Measurements from ENCODE around the gene AMPD1.

AMPD1 gene

DNA sequence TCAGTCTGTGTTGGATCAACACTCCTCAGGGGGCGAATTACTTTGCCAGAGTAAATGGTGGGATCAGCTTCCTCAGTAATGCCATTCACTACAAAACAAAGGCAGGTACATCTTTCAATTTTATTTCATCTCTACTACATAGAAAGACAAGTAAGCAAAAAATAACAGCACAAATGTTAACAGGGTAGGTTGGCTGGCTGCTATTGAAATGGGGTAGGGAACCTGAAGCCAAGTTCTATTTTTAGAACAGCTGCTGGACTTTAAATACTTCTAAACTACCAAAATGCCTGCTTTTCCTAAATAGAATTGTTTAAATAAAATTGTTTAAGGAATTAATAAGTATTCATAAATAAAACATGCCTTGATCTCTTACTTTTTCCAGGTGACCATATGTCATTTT lies 28.6 kb upstream of the AMPD1 start:
- H4K20me1 ChIP-seq (ENCODE audit: insufficient read depth, low read length) = no peaks in the 10 kb centered on the region
- H3K79me2 ChIP-seq (ENCODE audit: low read length) = no peaks in the 10 kb centered on the region; the same call in 1 of the 2 replicates
- TF ChIP-seq, protein P1, sequence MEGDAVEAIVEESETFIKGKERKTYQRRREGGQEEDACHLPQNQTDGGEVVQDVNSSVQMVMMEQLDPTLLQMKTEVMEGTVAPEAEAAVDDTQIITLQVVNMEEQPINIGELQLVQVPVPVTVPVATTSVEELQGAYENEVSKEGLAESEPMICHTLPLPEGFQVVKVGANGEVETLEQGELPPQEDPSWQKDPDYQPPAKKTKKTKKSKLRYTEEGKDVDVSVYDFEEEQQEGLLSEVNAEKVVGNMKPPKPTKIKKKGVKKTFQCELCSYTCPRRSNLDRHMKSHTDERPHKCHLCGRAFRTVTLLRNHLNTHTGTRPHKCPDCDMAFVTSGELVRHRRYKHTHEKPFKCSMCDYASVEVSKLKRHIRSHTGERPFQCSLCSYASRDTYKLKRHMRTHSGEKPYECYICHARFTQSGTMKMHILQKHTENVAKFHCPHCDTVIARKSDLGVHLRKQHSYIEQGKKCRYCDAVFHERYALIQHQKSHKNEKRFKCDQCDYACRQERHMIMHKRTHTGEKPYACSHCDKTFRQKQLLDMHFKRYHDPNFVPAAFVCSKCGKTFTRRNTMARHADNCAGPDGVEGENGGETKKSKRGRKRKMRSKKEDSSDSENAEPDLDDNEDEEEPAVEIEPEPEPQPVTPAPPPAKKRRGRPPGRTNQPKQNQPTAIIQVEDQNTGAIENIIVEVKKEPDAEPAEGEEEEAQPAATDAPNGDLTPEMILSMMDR (IDR thresholded peaks at IDR 0.05; ENCODE audit: low read depth, low read length) = no peak
- no peak for TF ChIP-seq EZH2phosphoT487 (IDR thresholded peaks at IDR 0.05; ENCODE audit: low read depth)

DNA sequence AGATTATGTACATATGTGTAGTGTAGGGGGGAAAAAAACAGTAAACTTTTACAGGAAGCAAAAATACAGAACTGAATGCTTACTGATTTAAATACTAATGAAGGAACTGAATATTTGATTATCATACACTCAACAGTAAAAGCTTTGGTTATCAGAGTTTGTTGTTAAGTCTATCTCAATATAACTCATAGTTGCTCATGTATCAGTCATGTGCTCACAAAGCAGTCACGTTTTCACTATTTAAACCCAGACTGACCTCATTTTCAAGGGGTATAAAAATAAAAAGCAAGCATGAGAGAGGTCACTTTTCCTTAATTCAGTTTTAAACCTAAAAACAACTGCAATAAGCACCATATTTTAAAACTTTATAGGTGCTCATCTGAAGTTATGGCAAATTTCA lies 28.1 kb upstream of the AMPD1 start:
- Histone ChIP-seq H3K27ac (ENCODE audit: low read length) (no peak overlapping the region), H3K4me2 (ENCODE audit: low read length) (no peak overlapping the region), H4K20me1 (ENCODE audit: insufficient read depth, low read length) (no peaks in the 10 kb centered on the region), H3K27me3 (ENCODE audit: low read depth, low read length) (no peaks in the 10 kb centered on the region), H3K36me3 (replicated peaks; ENCODE audit: low read depth, low read length) (peaks cover 64% of the 10 kb centered on the region), H3K4me3 (ENCODE audit: low read length) (no peak overlapping the region), H3K4me1 (ENCODE audit: low read length) (no peaks in the 10 kb centered on the region), H3K9ac (ENCODE audit: low read length) (no peak overlapping the region), H3K9me3 (ENCODE audit: insufficient read depth, low read length) (no peaks in the 10 kb centered on the region), H2AFZ (ENCODE audit: low read depth, low read length) (no peak overlapping the region), H3K79me2 (ENCODE audit: low read length) (no peaks in the 10 kb centered on the region; the same call in 1 of the 2 replicates)
- TF ChIP-seq, protein P1 (IDR thresholded peaks at IDR 0.05; ENCODE audit: low read depth, low read length) = no peak
- no peak for TF ChIP-seq EZH2phosphoT487 (IDR thresholded peaks at IDR 0.05; ENCODE audit: low read depth)

More for the DNA sequence above, 28.6 kb upstream of the AMPD1 start:
- Histone ChIP-seq H3K4me3 (ENCODE audit: low read length) (no peak overlapping the region), H2AFZ (ENCODE audit: low read depth, low read length) (no peak overlapping the region), H3K27me3 (ENCODE audit: low read depth, low read length) (no peaks in the 10 kb centered on the region), H3K4me1 (ENCODE audit: low read length) (no peaks in the 10 kb centered on the region), H3K9me3 (ENCODE audit: insufficient read depth, low read length) (no peaks in the 10 kb centered on the region), H3K4me2 (ENCODE audit: low read length) (no peak overlapping the region), H3K36me3 (replicated peaks; ENCODE audit: low read depth, low read length) (peaks cover 61% of the 10 kb centered on the region), H3K9ac (ENCODE audit: low read length) (no peak overlapping the region), H3K27ac (ENCODE audit: low read length) (no peak overlapping the region)

DNA sequence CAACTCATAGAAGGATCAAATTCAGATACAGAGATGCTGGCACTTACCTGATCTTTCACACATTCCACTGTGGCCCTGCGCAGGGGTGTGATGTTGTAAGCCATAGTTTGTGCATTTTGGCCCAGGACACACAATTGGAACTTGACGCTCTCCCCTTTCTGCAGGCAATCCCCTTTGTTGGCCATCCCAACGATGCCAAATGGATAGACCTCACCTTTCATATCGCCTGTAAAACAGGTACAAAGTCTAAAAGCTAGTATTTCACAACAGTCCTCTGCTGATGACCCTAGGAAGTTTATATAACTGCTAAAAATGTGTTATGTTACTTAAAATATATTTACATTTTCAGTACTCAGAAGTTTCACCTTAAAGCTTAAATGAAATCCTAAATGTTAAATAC lies 25.1 kb upstream of the AMPD1 start:
- TF ChIP-seq EZH2phosphoT487 (IDR thresholded peaks at IDR 0.05; ENCODE audit: low read depth) = no peak
- TF ChIP-seq, protein P1 (IDR thresholded peaks at IDR 0.05; ENCODE audit: low read depth, low read length) = no peak
- Histone ChIP-seq H3K9ac (ENCODE audit: low read length) (no peak overlapping the region), H3K4me3 (ENCODE audit: low read length) (no peak overlapping the region), H4K20me1 (ENCODE audit: insufficient read depth, low read length) (no peaks in the 10 kb centered on the region), H3K36me3 (replicated peaks; ENCODE audit: low read depth, low read length) (peaks cover 44% of the 10 kb centered on the region), H2AFZ (ENCODE audit: low read depth, low read length) (no peak overlapping the region), H3K27ac (ENCODE audit: low read length) (no peak overlapping the region), H3K4me1 (ENCODE audit: low read length) (peaks cover 9% of the 10 kb centered on the region), H3K27me3 (ENCODE audit: low read depth, low read length) (no peaks in the 10 kb centered on the region), H3K9me3 (ENCODE audit: insufficient read depth, low read length) (no peaks in the 10 kb centered on the region), H3K79me2 (ENCODE audit: low read length) (peaks cover 10% of the 10 kb centered on the region), H3K4me2 (ENCODE audit: low read length) (no peak overlapping the region)

DNA sequence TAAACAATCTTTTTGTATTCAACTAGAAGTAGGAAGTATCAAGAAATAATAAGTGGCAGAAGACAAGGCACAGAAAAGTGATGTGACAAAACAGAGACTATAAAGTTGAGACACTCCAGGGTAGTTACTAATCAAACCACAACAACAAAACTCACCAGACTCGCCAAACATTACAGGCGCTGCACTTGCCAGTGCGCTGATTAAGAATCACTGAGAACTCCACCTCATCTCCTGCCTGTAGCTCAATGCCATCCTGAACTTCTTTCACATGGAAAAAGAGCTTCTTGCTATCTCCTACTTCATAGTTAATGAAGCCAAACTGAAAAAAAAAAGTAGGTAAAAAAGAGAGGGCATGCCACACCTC lies 24.1 kb upstream of the AMPD1 start:
- H3K27me3 ChIP-seq (ENCODE audit: low read depth, low read length) = no peaks in the 10 kb centered on the region
- H3K4me3 ChIP-seq (ENCODE audit: low read length) = no peak overlapping the region
- TF ChIP-seq EZH2phosphoT487 (IDR thresholded peaks at IDR 0.05; ENCODE audit: low read depth) = no peak
- TF ChIP-seq, protein P1 (IDR thresholded peaks at IDR 0.05; ENCODE audit: low read depth, low read length) = no peak
- H4K20me1 ChIP-seq (ENCODE audit: insufficient read depth, low read length) = no peaks in the 10 kb centered on the region
- H3K4me2 ChIP-seq (ENCODE audit: low read length) = no peak overlapping the region
- no peak overlapping the region for H3K27ac ChIP-seq (ENCODE audit: low read length)
- H3K4me1 ChIP-seq (ENCODE audit: low read length) = peaks cover 11% of the 10 kb centered on the region
- H2AFZ ChIP-seq (ENCODE audit: low read depth, low read length) = no peak overlapping the region
- H3K79me2 ChIP-seq (ENCODE audit: low read length) = peaks cover 20% of the 10 kb centered on the region
- no peak overlapping the region for H3K9ac ChIP-seq (ENCODE audit: low read length)
- no peaks in the 10 kb centered on the region for H3K9me3 ChIP-seq (ENCODE audit: insufficient read depth, low read length)
- peaks cover 34% of the 10 kb centered on the region for H3K36me3 ChIP-seq (replicated peaks; ENCODE audit: low read depth, low read length)
